Measurements from ENCODE around the gene GREM1. TPM values are rescaled to one million over a fixed set of nuclear protein-coding genes. Genes with fewer than 3 reads are reported as not detected.

The GREM1 gene
- total RNA-seq, 1 experiment from 2014 or later: 1.1 TPM

GRCh38 chr15:32781781-32782180 is 64.0 kb downstream of the GREM1 start:
- Histone ChIP-seq H2BK15ac (ENCODE audit: low read depth, low read length) (no peak overlapping the region), H2BK5ac (ENCODE audit: insufficient read length, low read length) (no peak overlapping the region), H4K91ac (ENCODE audit: insufficient read length, low read depth, low read length) (no peak overlapping the region), H3K56ac (ENCODE audit: insufficient read length, low read depth, low read length) (no peak overlapping the region), H3K27me3 (ENCODE audit: insufficient read depth, low read length) (no peaks in the 10 kb centered on the region), H4K20me1 (ENCODE audit: control insufficient read depth, insufficient read depth, insufficient read length) (no peaks in the 10 kb centered on the region), H3K4ac (ENCODE audit: low read depth, low read length) (no peak overlapping the region), H3K9me3 (ENCODE audit: control insufficient read depth, low read depth, low read length) (no peaks in the 10 kb centered on the region), H3K79me2 (ENCODE audit: insufficient read depth, low read length) (no peaks in the 10 kb centered on the region), H2BK12ac (ENCODE audit: insufficient read length, low read depth, low read length) (no peak overlapping the region), H4K8ac (replicated peaks; ENCODE audit: insufficient read length, low read depth, low read length) (no peak overlapping the region), H4K5ac (ENCODE audit: insufficient read length, low read depth, low read length) (no peak overlapping the region), H3T11ph (ENCODE audit: low read length) (no peak overlapping the region), H3K9ac (ENCODE audit: extremely low read depth, insufficient read length, low read length) (no peak overlapping the region), H2AK5ac (ENCODE audit: insufficient read length, low read length) (no peak overlapping the region), H3K27ac (ENCODE audit: insufficient read length, low read depth, low read length) (no peak overlapping the region), H2AFZ (ENCODE audit: low read length) (no peak overlapping the region), H3K14ac (ENCODE audit: insufficient read depth, low read length) (no peak overlapping the region), H3K79me1 (ENCODE audit: insufficient read depth, low read depth, low read length, poor library complexity, severe bottlenecking) (no peaks in the 10 kb centered on the region), H3K4me2 (ENCODE audit: insufficient read depth, insufficient read length, low read length) (no peak overlapping the region), H2BK120ac (ENCODE audit: low read depth, low read length, poor library complexity, severe bottlenecking) (no peak overlapping the region), H3K23me2 (ENCODE audit: insufficient read length, low read depth, low read length, poor library complexity, severe bottlenecking) (no peaks in the 10 kb centered on the region), H3K23ac (ENCODE audit: insufficient read length, low read depth, low read length) (no peak overlapping the region), H2BK20ac (ENCODE audit: low read depth, low read length, poor library complexity, severe bottlenecking) (no peak overlapping the region), H3K18ac (ENCODE audit: insufficient read length, low read depth, low read length) (no peak overlapping the region), H3K4me1 (ENCODE audit: insufficient read depth, low read length) (peaks cover 2% of the 10 kb centered on the region; the same call in 1 of the 2 replicates)
- Mint-ChIP-seq H3K4me1 (peaks cover 3 to 4% of the 10 kb centered on the region in 2 experiments), H3K27ac (no peak overlapping the region), H3K9me3 (peaks cover 7 to 11% of the 10 kb centered on the region in 2 experiments; a peak in 4 of 5 replicates), H3K27me3 (ENCODE audit: low read depth) (no peaks in the 10 kb centered on the region), H3K36me3 (ENCODE audit: insufficient read depth in 1 of 3, low read depth in 3 of 3) (no peaks in the 10 kb centered on the region; a peak in 1 of 7 replicates), H3K4me3 (no peak overlapping the region)
- no CpG with 5 or more reads among the region's 3 CpGs for WGBS (ENCODE audit: extremely low coverage, insufficient read length, low lambda C conversion rate)
- no peak for DNase-seq
- TF ChIP-seq CTCF (conservative IDR thresholded peaks at IDR 0.05): no peak

Data from H9 (cell line).